Loucy (cell line): Measurements from ENCODE around the gene PAPSS2.

Experiments
- CTCF ChIP-seq: fragments of 200-600 bp; sonication (generic); conservative IDR thresholded peaks from 2 replicates; pipeline ENCODE4 v1.5.1; 2014; ENCODE audit warnings: mild to moderate bottlenecking, antibody characterized with exemption, low read length
- EZH2phosphoT487 ChIP-seq: fragments of 200-600 bp; IDR thresholded peaks from 2 replicates; pipeline ENCODE4 v1.6.1; 2018; ENCODE audit warnings: antibody characterized with exemption, mild to moderate bottlenecking, moderate library complexity, borderline replicate concordance

- TF ChIP-seq CTCF (no peak), EZH2phosphoT487 (no peak)
Measured at GRCh38 chr10:87702260-87702972, 42.7 kb downstream of the PAPSS2 start.
